Testis (tissue), 3 donors: ENCODE data around the gene ARID1A. TPM values are rescaled to one million over a fixed set of nuclear protein-coding genes. Genes with fewer than 3 reads are reported as not detected.

Source experiments
- DNase-seq: peaks from one replicate; pipeline ENCODE4 v3.0.0-alpha.2; 2019
- H3K27ac ChIP-seq, 2 donors: fragments of 200-600 bp; sonication (generic); one replicate each; pipeline ENCODE4 v1.5.1; 2019
- H3K27me3 ChIP-seq: fragments of 200-600 bp; sonication (generic); one replicate; pipeline ENCODE4 v1.5.1; 2019
- H3K36me3 ChIP-seq: fragments of 200-600 bp; sonication (generic); one replicate; pipeline ENCODE4 v1.5.1; 2017; ENCODE audit warnings: low read depth; ENCODE audit errors: missing control alignments
- H3K4me1 ChIP-seq: fragments of 200-600 bp; sonication (generic); one replicate; pipeline ENCODE4 v1.5.1; 2019
- H3K4me3 ChIP-seq, 2 donors: fragments of 200-600 bp; sonication (generic); one replicate each; pipeline ENCODE4 v1.5.1; 2017 to 2019
- H3K9me3 ChIP-seq: fragments of 200-600 bp; sonication (generic); one replicate; pipeline ENCODE4 v1.5.1; 2017
- POLR2A ChIP-seq: fragments of 450-650 bp; IDR thresholded peaks from one replicate; pipeline ENCODE4 v1.6.1; 2017; ENCODE audit warnings: antibody characterized with exemption, mild to moderate bottlenecking, moderate library complexity
- WGBS, 2 donors: methylation state at CpG; one replicate each; pipeline ENCODE4 v1.1.5; 2018; 5-methylcytosine and 5-hydroxymethylcytosine counted together
- intact Hi-C: fragments of 100-400 bp; cut with DNase I; formaldehyde crosslinking; loops from one replicate; pipeline ENCODE4 v1.15.1; 2023; ENCODE audit warnings: low total_unique reads
- polyA plus RNA-seq: library from polyadenylated mRNA; stranded (reverse); fragments of 350-450 nt; fragmentation: Illumina TruSeq; extraction: RNeasy Lipid Tissue Mini Kit (QIAGEN cat#74804); gene quantifications from one replicate; pipeline ENCODE4 v1.2.3, GENCODE V29; 2014; ENCODE audit warnings: low read depth, low replicate concordance; ENCODE audit not compliant: insufficient read depth
- total RNA-seq, 2 donors: library from RNA; depleted of rRNA; stranded (reverse); fragments of >200 nt; gene quantifications; one replicate each; pipeline ENCODE4 v1.2.3, GENCODE V29; 2016
- TF ChIP-seq, protein P1 (sequence below), 3 experiments: fragments of 450-650 bp in 2 of 3; fragments of 200-600 bp in 1 of 3; sonication (generic) in 1 of 3; IDR thresholded peaks; one replicate each; pipeline ENCODE4 v1.5.1; 2016 to 2019; ENCODE audit warnings: antibody characterized with exemption in 3 of 3, mild to moderate bottlenecking in 2 of 3, moderate library complexity in 1 of 3

Gene ARID1A
- total and polyA plus RNA-seq, 3 donors from 2014 or later, result 53.7 to 119 (median 106) TPM

DNA sequence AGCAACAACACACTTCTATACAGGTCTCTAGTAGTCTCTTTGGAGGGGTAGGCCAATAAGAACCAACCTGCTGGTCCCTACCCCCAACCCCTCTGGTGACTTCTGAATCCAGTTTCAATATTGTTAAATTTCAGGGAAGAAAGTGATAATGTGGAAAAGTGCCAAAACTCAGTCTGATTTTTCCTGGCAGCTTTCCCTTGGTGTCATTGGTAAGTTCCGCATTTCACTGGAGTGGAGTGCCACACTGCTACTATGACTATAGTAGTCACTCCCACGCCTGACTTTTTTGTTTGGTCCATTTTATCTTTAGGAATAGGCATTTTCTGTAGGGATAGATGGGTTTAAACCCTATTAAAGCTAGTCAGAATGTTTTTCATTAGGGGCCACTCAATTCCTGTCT is 5.7 kb upstream of the ARID1A start:
- TF ChIP-seq, protein P1, sequence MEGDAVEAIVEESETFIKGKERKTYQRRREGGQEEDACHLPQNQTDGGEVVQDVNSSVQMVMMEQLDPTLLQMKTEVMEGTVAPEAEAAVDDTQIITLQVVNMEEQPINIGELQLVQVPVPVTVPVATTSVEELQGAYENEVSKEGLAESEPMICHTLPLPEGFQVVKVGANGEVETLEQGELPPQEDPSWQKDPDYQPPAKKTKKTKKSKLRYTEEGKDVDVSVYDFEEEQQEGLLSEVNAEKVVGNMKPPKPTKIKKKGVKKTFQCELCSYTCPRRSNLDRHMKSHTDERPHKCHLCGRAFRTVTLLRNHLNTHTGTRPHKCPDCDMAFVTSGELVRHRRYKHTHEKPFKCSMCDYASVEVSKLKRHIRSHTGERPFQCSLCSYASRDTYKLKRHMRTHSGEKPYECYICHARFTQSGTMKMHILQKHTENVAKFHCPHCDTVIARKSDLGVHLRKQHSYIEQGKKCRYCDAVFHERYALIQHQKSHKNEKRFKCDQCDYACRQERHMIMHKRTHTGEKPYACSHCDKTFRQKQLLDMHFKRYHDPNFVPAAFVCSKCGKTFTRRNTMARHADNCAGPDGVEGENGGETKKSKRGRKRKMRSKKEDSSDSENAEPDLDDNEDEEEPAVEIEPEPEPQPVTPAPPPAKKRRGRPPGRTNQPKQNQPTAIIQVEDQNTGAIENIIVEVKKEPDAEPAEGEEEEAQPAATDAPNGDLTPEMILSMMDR (IDR thresholded peaks at IDR 0.05), result no peak
- TF ChIP-seq POLR2A, result no peak
- H3K36me3 ChIP-seq, result no peaks in the 10 kb centered on the region
- no peak overlapping the region for H3K4me3 ChIP-seq
- peak overlapping the region in 1 of 2 donors; percentile 11 for H3K27ac ChIP-seq
- peaks cover 27% of the 10 kb centered on the region for H3K4me1 ChIP-seq
- 71 to 75% methylated on average over 2 of the region's 2 CpGs for WGBS, 2 donors
- intact Hi-C loops, result no loop called here
- no peaks in the 10 kb centered on the region for H3K27me3 ChIP-seq
- H3K9me3 ChIP-seq, result no peaks in the 10 kb centered on the region
- DNase-seq, result peak; percentile 28

DNA sequence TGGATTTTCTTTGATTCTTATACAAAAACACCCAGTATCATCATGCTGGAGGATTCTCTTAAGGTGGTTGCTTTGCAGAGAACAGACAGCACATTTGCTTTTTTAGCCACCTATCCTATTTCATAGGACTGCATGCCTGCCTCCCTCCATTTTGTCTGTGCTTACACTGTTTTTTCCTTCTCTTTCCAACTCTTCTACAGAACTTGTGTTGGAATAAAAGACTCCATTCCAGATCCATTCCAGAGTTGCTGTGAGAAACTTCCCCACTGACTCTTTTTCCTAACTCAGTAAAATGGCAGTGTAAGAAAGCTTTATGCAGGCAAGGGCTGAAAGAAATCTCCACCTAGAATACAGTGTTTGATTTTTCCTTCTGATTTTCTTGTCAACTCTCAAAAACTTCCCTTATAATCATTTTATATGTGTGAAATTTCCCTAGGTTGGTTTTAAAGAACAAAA is 5.2 kb upstream of the ARID1A start:
- TF ChIP-seq, protein P1 (IDR thresholded peaks at IDR 0.05), result no peak
- TF ChIP-seq POLR2A, result no peak
- Histone ChIP-seq H3K4me1 (peaks cover 27% of the 10 kb centered on the region), H3K27me3 (no peaks in the 10 kb centered on the region), H3K27ac (peak overlapping the region in 1 of 2 donors; percentile 11), H3K36me3 (no peaks in the 10 kb centered on the region), H3K4me3 (no peak overlapping the region), H3K9me3 (no peaks in the 10 kb centered on the region)
- intact Hi-C loops, result no loop called here
- no peak for DNase-seq

DNA sequence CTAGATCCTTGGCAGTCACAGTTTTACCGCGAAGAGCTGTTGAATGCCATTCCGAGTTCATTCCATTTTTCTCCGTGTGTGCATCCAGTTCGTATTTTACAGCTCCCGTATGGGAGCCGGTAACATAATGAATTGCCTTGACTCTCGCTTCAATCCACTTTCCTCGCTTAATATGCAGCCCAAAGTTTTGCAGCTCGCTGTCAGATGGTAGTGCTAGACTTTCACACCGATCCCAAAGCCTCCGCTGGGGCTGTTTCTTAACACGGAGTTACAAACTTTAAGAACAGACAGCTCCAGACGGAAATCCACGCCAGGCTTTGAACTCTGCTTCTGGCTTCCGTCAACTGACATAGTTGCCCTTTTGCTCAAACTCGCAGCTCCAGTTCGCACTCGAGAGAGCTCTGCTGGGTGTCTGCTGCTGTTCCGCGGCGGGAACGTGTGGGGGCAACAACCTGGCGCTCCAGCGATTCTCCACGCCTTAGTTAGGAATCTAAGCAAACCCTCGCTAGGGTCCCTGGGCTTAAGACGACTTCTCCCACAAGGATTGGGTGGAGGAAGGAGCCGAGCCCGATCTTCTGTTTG is 3.5 kb upstream of the ARID1A start:
- DNase-seq, result peak; percentile 93
- intact Hi-C loops, result no loop called here
- Histone ChIP-seq H3K9me3 (no peaks in the 10 kb centered on the region), H3K4me3 (peak overlapping the region; percentile 42 to 61), H3K27me3 (no peaks in the 10 kb centered on the region), H3K27ac (peak overlapping the region; percentile 97 to 99), H3K4me1 (peaks cover 27% of the 10 kb centered on the region), H3K36me3 (no peaks in the 10 kb centered on the region)
- 0% methylated on average over 27 to 30 of the region's 30 CpGs for WGBS, 2 donors
- TF ChIP-seq POLR2A, result no peak
- TF ChIP-seq, protein P1 (IDR thresholded peaks at IDR 0.05), result peak in 1 of 3 experiments; percentile 1

DNA sequence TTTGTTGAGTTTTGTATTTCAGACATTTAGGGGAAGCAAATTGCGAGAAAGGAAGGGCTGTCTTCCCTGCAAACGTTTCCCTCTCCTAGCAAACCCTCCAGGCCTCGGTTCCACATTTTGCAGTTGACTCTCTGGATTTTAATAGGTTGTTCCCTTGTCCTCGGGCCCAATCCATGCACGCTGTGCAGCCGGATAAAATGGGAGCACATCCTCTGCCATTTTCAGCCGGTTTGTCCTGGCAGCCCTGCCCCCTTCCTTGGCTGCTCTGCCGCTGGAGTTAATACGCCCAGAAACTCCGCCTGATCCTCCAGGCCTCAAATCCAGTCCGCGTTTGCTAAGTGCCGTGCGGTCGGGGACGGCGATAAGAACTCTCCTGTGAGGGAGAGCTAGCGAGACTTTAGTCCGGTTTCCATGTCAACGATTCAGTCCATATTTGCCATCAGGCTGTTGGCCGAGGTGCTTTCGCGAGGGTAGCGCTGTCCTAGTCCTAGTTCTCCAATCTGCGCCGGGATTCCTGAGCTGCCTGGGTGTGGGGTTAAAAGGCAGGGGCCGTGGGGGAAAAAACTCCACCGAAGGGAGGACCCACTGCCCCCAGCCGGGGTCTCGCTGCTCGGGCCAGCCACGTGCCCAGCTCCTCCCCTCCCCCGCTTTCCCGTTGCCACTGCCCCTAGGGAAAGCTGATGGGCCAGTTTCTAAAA is 2.9 kb upstream of the ARID1A start:
- Histone ChIP-seq H3K27me3 (no peaks in the 10 kb centered on the region), H3K36me3 (no peaks in the 10 kb centered on the region), H3K4me1 (peaks cover 27% of the 10 kb centered on the region), H3K9me3 (no peaks in the 10 kb centered on the region), H3K4me3 (peak overlapping the region; percentile 42 to 61), H3K27ac (peak overlapping the region; percentile 97 to 99)
- intact Hi-C loops, result no loop called here
- 0% methylated on average over 12 to 34 of the region's 34 CpGs for WGBS, 2 donors
- DNase-seq, result peak; percentile 96
- TF ChIP-seq POLR2A, result no peak
- TF ChIP-seq, protein P1 (IDR thresholded peaks at IDR 0.05), result peak in 1 of 3 experiments; percentile 21
